ENCODE data around the gene VPS41.

VPS41 gene

DNA sequence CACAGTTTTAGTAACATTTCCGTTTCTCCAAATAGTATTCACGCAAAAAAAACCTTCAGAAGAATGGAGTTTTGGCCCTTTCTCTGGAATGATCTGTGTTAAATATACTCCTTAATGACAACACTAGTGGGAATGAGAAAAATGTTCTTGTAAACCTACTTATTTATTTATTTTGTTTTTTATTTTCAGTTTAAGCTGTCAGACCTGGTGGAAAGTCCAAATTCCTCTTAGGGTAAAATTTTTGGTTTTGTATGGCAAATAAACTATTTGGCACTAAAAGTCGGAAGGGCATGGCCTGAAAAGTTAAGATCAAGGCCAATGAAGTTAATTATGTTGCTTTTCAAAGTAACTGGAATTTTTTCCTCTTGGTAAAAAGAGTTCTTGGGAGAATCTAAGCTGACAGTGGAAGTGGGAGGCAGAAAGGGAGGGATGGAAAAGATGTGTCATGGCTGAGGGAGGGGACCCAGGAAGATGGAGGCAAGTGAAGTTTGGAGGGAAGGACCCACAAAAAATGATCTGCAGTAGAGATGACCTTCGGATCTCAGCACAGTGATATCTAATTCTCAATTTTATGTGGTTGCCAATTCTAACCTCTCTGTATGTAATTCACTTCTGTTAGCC, 33.5 kb upstream of the VPS41 start:
- H3K4me3 ChIP-seq (ENCODE audit: low read depth, low read length), result no peak overlapping the region
- DNase-seq (ENCODE audit: low read depth), result no peak
- TF ChIP-seq, protein P1, sequence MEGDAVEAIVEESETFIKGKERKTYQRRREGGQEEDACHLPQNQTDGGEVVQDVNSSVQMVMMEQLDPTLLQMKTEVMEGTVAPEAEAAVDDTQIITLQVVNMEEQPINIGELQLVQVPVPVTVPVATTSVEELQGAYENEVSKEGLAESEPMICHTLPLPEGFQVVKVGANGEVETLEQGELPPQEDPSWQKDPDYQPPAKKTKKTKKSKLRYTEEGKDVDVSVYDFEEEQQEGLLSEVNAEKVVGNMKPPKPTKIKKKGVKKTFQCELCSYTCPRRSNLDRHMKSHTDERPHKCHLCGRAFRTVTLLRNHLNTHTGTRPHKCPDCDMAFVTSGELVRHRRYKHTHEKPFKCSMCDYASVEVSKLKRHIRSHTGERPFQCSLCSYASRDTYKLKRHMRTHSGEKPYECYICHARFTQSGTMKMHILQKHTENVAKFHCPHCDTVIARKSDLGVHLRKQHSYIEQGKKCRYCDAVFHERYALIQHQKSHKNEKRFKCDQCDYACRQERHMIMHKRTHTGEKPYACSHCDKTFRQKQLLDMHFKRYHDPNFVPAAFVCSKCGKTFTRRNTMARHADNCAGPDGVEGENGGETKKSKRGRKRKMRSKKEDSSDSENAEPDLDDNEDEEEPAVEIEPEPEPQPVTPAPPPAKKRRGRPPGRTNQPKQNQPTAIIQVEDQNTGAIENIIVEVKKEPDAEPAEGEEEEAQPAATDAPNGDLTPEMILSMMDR (IDR thresholded peaks at IDR 0.05; ENCODE audit: control insufficient read depth, extremely low read depth, insufficient read depth), result no peak

DNA sequence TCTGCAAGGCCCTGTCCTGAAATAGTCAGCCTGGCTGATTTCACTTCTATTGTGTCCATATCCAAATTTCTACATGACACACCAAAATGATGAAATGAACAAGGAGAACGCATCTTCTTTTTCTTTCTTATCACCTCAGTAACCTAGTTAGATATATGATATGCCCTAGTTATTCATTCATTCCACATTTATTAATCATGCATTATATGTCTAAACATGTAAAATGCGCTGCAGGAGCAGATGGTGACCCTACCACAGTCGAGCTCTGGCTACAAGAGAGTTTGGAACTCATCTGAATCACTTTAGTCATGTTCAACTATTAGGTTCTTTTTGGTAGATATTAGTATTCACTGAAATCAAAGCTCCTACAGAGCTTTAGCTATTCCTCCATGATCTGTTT, 31.8 kb upstream of the VPS41 start:
- TF ChIP-seq, protein P1 (IDR thresholded peaks at IDR 0.05; ENCODE audit: control insufficient read depth, extremely low read depth, insufficient read depth), result no peak
- H3K4me3 ChIP-seq (ENCODE audit: low read depth, low read length), result no peak overlapping the region
- DNase-seq (ENCODE audit: low read depth), result no peak

DNA sequence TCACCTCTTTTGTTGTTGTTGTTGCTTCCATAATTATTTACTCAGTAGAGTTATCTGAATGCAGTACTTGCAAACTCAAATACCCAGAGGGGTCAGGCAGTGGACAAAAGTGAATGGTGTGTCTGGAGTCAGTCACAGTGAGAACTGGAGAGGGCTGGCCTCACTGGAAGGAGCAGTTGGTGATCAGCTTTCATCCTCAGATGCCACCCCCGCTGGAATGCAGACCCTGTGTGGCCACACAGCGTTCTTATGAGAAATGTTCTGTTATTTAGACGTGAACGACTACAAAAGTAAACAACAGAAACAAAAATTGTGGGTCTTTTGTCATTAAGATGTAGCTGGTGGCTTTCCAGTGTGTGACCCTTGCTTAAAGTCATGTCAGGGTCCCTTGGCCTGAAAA, 29.6 kb upstream of the VPS41 start:
- TF ChIP-seq, protein P1 (IDR thresholded peaks at IDR 0.05; ENCODE audit: control insufficient read depth, extremely low read depth, insufficient read depth), result no peak
- no peak overlapping the region for H3K4me3 ChIP-seq (ENCODE audit: low read depth, low read length)
- DNase-seq (ENCODE audit: low read depth), result no peak

DNA sequence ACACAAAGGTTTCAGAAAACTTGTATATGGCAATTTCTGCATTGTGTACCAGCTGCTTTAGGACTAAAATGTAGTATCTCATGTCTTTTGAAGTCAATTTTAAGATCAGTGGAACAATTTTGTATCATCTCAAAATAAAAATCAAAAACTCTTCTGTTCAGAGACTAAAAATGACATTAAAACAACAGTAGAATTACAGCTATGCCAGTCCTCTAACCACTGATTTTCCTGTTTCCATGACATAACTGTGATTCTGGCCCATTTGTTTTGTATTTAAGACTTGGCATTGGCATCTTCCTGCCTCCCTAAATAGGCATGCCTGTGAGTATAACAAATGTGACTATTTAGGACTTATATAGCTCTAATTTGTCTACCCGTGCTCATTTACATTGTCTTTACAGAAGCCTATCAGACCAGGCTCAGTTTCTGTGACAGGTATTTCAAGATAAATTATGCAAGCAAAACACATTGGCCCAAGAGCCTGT, 29.1 kb upstream of the VPS41 start:
- DNase-seq (ENCODE audit: low read depth), result no peak
- TF ChIP-seq, protein P1 (IDR thresholded peaks at IDR 0.05; ENCODE audit: control insufficient read depth, extremely low read depth, insufficient read depth), result no peak
- H3K4me3 ChIP-seq (ENCODE audit: low read depth, low read length), result no peak overlapping the region

DNA sequence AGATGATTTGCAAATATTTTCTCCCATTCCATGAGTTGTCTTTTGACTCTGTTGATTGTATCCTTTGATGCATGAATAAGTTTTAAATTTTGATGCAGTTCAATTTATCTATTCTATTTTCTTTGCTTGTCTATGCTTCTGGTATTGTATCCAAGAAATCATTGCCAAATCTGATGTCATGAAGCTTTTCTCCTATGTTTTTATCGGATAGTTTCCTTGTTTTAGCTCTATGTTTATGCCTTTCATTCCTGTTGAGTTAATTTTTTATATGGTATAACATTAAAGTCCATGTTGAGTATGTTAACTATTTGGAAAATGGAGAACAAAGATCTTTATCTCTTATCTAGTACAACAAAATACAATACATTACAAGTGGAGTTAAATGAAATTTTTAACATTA, 27.6 kb upstream of the VPS41 start:
- H3K4me3 ChIP-seq (ENCODE audit: low read depth, low read length), result no peak overlapping the region
- TF ChIP-seq, protein P1 (IDR thresholded peaks at IDR 0.05; ENCODE audit: control insufficient read depth, extremely low read depth, insufficient read depth), result no peak
- no peak for DNase-seq (ENCODE audit: low read depth)

DNA sequence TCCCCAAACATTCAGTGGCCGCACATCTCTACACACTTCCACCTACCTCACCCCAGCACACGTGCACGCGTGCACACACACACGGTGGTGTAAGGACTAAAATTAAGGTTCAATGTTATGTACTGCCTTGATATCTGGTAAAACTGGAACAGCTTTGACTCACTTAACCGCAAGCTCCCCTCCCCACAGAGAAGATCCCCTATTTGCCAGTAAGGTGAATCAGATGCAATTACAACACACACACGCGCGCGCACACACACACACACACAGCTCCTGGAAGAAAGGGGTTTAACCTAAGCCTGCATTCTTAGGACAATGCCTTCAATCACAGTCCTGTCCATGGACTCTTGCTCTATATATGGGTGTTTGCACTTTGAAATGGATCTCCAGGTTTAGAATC, 25.5 kb upstream of the VPS41 start:
- no peak for DNase-seq (ENCODE audit: low read depth)
- H3K4me3 ChIP-seq (ENCODE audit: low read depth, low read length), result no peak overlapping the region
- TF ChIP-seq, protein P1 (IDR thresholded peaks at IDR 0.05; ENCODE audit: control insufficient read depth, extremely low read depth, insufficient read depth), result no peak

DNA sequence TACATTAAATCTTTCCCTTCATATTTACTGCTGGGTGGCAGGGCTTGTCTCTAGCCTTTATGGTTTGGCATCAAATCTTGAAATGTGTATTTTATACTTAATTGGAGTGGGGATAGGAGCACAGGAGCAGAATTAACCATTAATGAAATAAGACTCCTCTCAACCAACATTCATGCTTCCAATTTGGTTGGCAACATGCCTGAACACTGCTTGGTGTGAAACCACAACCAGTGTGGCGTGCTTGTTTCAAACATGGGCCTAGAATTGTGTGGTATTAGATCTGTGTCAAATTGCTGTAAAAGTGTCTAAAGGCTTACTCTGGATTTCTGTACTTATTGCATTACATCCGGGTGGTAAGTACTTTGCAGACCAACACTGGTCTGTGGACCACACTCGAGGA, 25.1 kb upstream of the VPS41 start:
- TF ChIP-seq, protein P1 (IDR thresholded peaks at IDR 0.05; ENCODE audit: control insufficient read depth, extremely low read depth, insufficient read depth), result no peak
- H3K4me3 ChIP-seq (ENCODE audit: low read depth, low read length), result no peak overlapping the region
- no peak for DNase-seq (ENCODE audit: low read depth)
